ENCODE results near the gene IRX3. TPM values are rescaled to one million over a fixed set of nuclear protein-coding genes. Genes with fewer than 3 reads are reported as not detected.

IRX3 gene
- total RNA-seq, 2 donors from 2014 or later, result 1.7 to 2.5 TPM

- Mint-ChIP-seq H3K27me3 (ENCODE audit: low read depth) (no peaks in the 10 kb centered on the region), H3K9me3 (no peaks in the 10 kb centered on the region), H3K4me3 (no peak overlapping the region), H3K36me3 (ENCODE audit: insufficient read depth in 2 of 2) (no peaks in the 10 kb centered on the region), H3K4me1 (ENCODE audit: low read depth) (no peaks in the 10 kb centered on the region), H3K27ac (no peak overlapping the region)
- ATAC-seq (replicated peaks in 1 of 2) (no peak), DNase-seq (no peak)
Observed at GRCh38 chr16:54313789-54314188, 27.2 kb upstream of the IRX3 start.

DNA sequence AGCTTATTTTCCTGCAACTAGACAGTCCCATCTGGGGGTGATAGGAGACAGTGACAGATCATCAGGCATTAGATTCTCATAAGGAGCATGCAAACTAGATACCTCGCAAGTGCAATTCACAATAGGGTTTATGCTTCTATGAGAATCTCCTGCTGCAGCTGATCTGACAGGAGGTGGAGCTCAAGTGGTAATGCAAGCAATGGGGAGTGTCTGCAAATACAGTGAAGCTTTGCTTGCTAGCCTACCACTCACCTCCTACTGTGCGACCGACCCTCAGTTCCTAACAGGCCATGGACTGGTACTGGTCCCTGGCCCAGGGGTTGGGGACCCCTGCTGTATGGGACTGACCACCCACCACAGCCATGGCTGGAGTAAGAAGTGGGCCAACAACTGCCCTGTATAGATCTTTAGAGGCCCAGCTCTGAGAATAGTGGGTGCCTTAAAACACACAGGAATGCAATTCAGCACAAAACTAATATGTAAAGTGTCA is 26.0 kb upstream of the IRX3 start:
- H3K9me3 Mint-ChIP-seq, result no peaks in the 10 kb centered on the region
- H3K4me3 Mint-ChIP-seq, result no peak overlapping the region
- no peak overlapping the region for H3K27ac Mint-ChIP-seq
- H3K27me3 Mint-ChIP-seq (ENCODE audit: low read depth), result no peaks in the 10 kb centered on the region
- H3K4me1 Mint-ChIP-seq (ENCODE audit: low read depth), result no peaks in the 10 kb centered on the region
- no peaks in the 10 kb centered on the region for H3K36me3 Mint-ChIP-seq (ENCODE audit: insufficient read depth in 2 of 2)
- no peak for DNase-seq
- no peak for ATAC-seq (replicated peaks in 1 of 2)

GRCh38 chr16:54309341-54309740 is 22.8 kb upstream of the IRX3 start:
- Mint-ChIP-seq H3K36me3 (ENCODE audit: insufficient read depth in 2 of 2) (no peaks in the 10 kb centered on the region), H3K4me3 (no peak overlapping the region), H3K27ac (no peak overlapping the region), H3K27me3 (ENCODE audit: low read depth) (peaks cover 8% of the 10 kb centered on the region), H3K9me3 (no peaks in the 10 kb centered on the region), H3K4me1 (ENCODE audit: low read depth) (no peaks in the 10 kb centered on the region)
- no peak for DNase-seq
- ATAC-seq (replicated peaks in 1 of 2), result no peak

GRCh38 chr16:54305080-54305479 is 18.5 kb upstream of the IRX3 start:
- no peaks in the 10 kb centered on the region for H3K4me1 Mint-ChIP-seq (ENCODE audit: low read depth)
- no peaks in the 10 kb centered on the region for H3K9me3 Mint-ChIP-seq
- no peaks in the 10 kb centered on the region for H3K36me3 Mint-ChIP-seq (ENCODE audit: insufficient read depth in 2 of 2)
- peaks cover 16% of the 10 kb centered on the region for H3K27me3 Mint-ChIP-seq (ENCODE audit: low read depth)
- no peak for DNase-seq
- no peak overlapping the region for H3K27ac Mint-ChIP-seq
- H3K4me3 Mint-ChIP-seq, result no peak overlapping the region
- ATAC-seq (replicated peaks in 1 of 2), result no peak

DNA sequence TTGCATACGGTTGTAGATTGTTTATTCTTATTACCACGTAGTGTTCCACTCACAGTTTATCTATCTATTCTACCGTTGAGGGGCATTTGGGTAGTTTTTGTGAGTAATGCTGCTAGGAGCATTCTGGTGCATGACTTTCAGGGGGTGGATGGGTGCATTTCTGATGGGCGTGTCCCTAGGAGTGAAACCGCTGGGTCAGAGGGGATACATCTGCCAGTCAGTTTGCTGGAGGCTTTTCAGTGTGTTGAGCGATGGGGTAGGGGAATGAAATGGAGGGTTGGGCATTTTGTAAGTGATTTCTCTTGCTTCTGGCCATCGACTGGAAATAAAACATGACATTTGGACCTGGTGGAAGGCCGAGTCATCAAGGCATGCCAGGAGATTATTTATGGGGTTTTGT is 17.0 kb upstream of the IRX3 start:
- ATAC-seq (replicated peaks in 1 of 2), result no peak

GRCh38 chr16:54297154-54297553 is 10.6 kb upstream of the IRX3 start:
- DNase-seq (no peak), ATAC-seq (replicated peaks in 1 of 2) (no peak)
- Mint-ChIP-seq H3K27me3 (ENCODE audit: low read depth) (peaks cover 38% of the 10 kb centered on the region), H3K27ac (no peak overlapping the region), H3K4me1 (ENCODE audit: low read depth) (no peaks in the 10 kb centered on the region), H3K9me3 (peaks cover 0 to 2% of the 10 kb centered on the region in 2 donors), H3K36me3 (ENCODE audit: insufficient read depth in 2 of 2) (peaks cover 0 to 3% of the 10 kb centered on the region in 2 donors), H3K4me3 (no peak overlapping the region)

More for the DNA sequence above, 17.0 kb upstream of the IRX3 start:
- Mint-ChIP-seq H3K27me3 (ENCODE audit: low read depth) (peaks cover 21% of the 10 kb centered on the region), H3K36me3 (ENCODE audit: insufficient read depth in 2 of 2) (no peaks in the 10 kb centered on the region), H3K9me3 (no peaks in the 10 kb centered on the region), H3K27ac (no peak overlapping the region), H3K4me3 (no peak overlapping the region), H3K4me1 (ENCODE audit: low read depth) (no peaks in the 10 kb centered on the region)
- no peak for DNase-seq

DNA sequence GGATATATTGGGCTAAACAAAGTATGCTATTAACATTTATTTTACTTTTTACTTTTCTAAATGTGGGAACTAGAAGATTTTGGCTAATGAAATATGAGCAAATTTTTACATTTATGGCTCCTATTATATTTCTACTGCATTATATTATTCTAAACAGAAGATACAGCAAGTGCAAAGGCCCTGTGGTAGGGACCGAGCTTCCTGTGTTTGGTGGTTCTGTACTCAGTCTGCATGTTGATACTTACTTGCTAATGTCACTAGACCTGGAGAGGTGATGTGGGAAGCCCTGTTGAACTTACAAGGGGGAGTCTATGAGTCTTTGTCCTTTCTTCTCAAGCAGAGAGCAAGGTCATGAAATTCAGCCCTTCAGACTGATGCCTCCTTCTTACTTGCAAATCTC is 10.0 kb upstream of the IRX3 start:
- Mint-ChIP-seq H3K9me3 (peaks cover 0 to 2% of the 10 kb centered on the region in 2 donors), H3K4me3 (no peak overlapping the region), H3K27ac (no peak overlapping the region), H3K36me3 (ENCODE audit: insufficient read depth in 2 of 2) (peaks cover 0 to 3% of the 10 kb centered on the region in 2 donors), H3K4me1 (ENCODE audit: low read depth) (no peaks in the 10 kb centered on the region), H3K27me3 (ENCODE audit: low read depth) (peaks cover 43% of the 10 kb centered on the region)
- DNase-seq (no peak), ATAC-seq (replicated peaks in 1 of 2) (no peak)

- Mint-ChIP-seq H3K4me1 (ENCODE audit: low read depth) (peaks cover 13% of the 10 kb centered on the region), H3K4me3 (no peak overlapping the region), H3K27me3 (ENCODE audit: low read depth) (peaks cover 65% of the 10 kb centered on the region), H3K9me3 (peaks cover 0 to 2% of the 10 kb centered on the region in 2 donors), H3K36me3 (ENCODE audit: insufficient read depth in 2 of 2) (peaks cover 3 to 7% of the 10 kb centered on the region in 2 donors), H3K27ac (peak overlapping the region; percentile 44)
- ATAC-seq (replicated peaks in 1 of 2) (no peak), DNase-seq (no peak)
Observed at GRCh38 chr16:54291656-54292487, 5.3 kb upstream of the IRX3 start.

DNA sequence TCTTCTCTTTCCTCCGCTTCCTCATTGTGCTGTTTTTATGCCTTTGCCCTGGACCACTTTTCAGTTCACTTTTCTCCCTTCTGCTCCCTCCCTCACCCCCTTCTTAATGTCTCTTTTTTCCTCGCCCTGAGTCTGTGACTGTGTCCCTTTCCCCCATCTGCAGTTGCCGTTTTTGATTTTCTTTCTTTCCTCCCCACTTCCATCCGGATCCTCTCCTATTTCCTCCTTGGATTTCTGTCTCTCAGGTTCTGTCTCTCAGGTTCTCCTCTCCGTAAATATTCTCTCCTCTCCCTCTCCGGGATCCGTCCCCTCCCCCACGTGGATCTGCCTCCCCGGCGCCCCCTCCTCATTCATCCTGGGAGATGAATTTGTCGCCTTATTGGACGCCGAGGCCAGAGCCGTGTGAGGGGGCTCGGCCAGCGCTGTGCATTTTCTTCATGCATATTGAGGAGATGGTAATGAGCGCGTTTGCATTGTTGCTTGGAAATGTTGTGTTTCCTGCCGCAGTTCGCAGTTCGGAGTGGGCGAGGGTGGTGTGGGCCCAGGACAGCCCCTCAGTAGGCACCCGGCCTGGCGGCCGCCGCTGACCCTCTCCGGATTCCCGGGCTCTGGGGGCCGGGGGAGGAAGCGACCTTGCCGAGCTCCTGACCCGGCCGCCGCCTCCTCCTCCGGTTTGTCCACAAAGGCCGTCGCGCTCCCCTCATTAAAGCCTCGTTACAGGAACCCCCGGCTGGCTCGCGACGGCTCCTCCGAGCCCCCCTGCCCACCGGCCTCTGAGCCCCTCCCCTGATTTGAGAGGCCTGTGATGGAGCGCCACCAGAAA is 4.5 kb upstream of the IRX3 start:
- Mint-ChIP-seq H3K27ac (peak overlapping the region; percentile 20), H3K4me3 (peak overlapping the region; percentile 19 to 41), H3K4me1 (ENCODE audit: low read depth) (peaks cover 19% of the 10 kb centered on the region), H3K27me3 (ENCODE audit: low read depth) (peaks cover 72% of the 10 kb centered on the region), H3K36me3 (ENCODE audit: insufficient read depth in 2 of 2) (peaks cover 3 to 9% of the 10 kb centered on the region in 2 donors), H3K9me3 (peaks cover 0 to 2% of the 10 kb centered on the region in 2 donors)
- no peak for ATAC-seq (replicated peaks in 1 of 2)
- no peak for DNase-seq

DNA sequence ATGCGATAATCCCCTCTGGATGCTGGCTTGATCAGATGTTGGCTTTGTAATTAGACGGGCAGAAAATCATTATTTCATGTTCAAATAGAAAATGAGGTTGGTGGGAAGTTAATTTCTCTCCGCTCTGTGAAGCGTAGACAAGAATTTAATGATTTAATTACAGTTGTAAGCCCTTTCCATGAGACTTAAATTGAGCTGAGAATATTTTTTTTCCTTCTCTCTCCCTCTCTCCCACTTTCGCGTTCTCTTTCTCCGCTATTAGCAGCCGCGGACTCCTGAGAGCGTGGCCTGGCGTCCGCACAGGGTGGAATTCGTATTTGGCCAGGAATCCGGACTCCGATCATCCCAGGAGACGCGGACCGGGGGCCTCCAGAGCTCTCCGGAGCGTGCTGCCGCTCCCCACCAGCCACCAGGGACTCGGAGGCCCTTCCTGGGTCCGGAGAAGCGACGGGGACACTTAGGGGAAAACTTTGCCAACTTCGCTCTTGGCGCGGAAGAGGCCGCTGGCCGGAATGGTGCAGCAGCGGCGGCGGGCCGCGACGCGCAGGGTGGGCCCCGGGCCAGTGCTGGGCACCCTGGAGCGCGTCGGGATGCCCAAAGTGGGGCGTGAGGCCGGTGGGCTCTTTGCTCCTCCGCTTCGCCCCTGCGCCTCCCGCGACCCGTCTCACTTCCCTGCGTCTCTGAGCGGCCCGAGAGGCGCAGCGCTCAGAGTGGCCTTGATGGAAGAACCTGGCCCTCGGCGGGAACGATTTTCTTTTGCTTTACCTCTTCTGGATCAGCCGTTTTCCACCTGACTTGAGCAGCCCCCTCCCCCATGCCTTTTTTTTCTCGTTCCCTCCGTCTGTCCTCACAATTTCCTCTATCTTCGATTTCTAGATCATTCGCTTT is 3.6 kb upstream of the IRX3 start:
- no peak for DNase-seq
- Mint-ChIP-seq H3K27me3 (ENCODE audit: low read depth) (peaks cover 77% of the 10 kb centered on the region), H3K36me3 (ENCODE audit: insufficient read depth in 2 of 2) (peaks cover 4 to 8% of the 10 kb centered on the region in 2 donors), H3K4me1 (ENCODE audit: low read depth) (peaks cover 23% of the 10 kb centered on the region), H3K27ac (peak overlapping the region; percentile 50), H3K9me3 (no peaks in the 10 kb centered on the region), H3K4me3 (peak overlapping the region; percentile 19 to 41)
- ATAC-seq (replicated peaks in 1 of 2), result no peak

DNA sequence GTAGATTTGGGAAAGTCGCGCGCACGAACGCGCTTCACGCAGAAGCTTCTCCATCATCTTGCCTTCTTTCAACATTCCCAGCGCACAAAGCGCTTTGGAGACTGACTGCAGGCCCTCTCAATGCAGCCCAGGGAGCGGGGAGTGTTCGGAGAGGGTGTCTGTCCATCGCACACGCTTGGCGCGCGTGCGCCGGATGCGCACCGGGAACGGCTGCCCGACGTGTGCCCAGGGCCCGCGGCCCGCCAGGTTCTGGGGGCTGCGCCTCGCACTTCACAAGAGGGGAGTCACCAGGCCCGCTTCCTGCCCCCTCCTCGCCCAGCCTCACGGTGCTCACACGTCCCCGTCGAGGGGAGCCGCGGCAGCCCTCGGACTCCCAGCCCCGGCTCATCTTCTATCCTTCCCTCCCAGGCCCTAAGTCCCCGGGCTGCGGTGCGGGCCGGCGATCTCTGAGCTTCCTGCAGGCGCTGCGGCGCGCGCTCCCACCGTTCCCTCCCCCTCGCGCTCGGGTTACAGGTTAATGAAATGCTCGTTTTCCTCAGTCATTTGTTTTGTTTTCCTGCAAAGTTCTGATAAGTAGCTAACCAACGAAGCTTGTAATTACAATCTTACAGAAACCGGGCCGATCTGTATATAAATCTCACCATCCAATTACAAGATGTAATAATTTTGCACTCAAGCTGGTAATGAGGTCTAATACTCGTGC is 2.8 kb upstream of the IRX3 start:
- Mint-ChIP-seq H3K27me3 (ENCODE audit: low read depth) (peaks cover 76% of the 10 kb centered on the region), H3K9me3 (no peaks in the 10 kb centered on the region), H3K36me3 (ENCODE audit: insufficient read depth in 2 of 2) (peaks cover 6 to 11% of the 10 kb centered on the region in 2 donors), H3K27ac (peak overlapping the region; percentile 50), H3K4me3 (peak overlapping the region in 1 of 2 donors; percentile 27), H3K4me1 (ENCODE audit: low read depth) (peaks cover 28% of the 10 kb centered on the region)
- no peak for DNase-seq
- ATAC-seq (replicated peaks in 1 of 2), result no peak

DNA sequence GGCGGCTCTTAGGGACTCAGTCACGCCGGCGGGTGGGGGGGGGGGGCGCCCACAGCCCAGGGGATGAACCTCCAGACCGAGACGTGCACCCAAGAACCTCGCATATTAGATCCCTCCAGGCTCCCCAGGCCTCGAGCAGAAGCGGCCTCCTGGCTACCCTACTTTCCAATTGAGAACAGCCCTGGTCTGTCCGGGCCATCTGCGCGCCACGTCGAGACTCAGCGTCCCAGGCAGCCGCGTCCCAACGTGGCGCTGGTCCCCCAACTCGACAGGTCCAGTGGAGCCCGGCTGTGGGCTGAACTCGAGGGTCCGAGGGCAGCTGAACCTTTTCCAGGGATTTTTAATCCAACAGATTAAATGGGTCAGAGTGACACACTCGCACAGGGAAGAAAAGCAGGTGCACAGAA is 2.3 kb upstream of the IRX3 start:
- H3K36me3 Mint-ChIP-seq (ENCODE audit: insufficient read depth in 2 of 2), result peaks cover 6 to 11% of the 10 kb centered on the region in 2 donors
- ATAC-seq (replicated peaks in 1 of 2) (no peak), DNase-seq (no peak)
- peaks cover 75% of the 10 kb centered on the region for H3K27me3 Mint-ChIP-seq (ENCODE audit: low read depth)
- H3K4me3 Mint-ChIP-seq, result no peak overlapping the region
- H3K4me1 Mint-ChIP-seq (ENCODE audit: low read depth), result peaks cover 30% of the 10 kb centered on the region
- H3K9me3 Mint-ChIP-seq, result no peaks in the 10 kb centered on the region
- no peak overlapping the region for H3K27ac Mint-ChIP-seq
